LNCAP (cell line): Measurements from ENCODE around the gene CPA3.

Experiments used
- TF ChIP-seq, protein P1 (sequence below): fragments of 450-650 bp; IDR thresholded peaks from 2 replicates; pipeline ENCODE4 v1.5.1; 2017; ENCODE audit warnings: mild to moderate bottlenecking

CPA3 gene

GRCh38 chr3:148901987-148902791 lies 37.1 kb downstream of the CPA3 start:
- TF ChIP-seq, protein P1, sequence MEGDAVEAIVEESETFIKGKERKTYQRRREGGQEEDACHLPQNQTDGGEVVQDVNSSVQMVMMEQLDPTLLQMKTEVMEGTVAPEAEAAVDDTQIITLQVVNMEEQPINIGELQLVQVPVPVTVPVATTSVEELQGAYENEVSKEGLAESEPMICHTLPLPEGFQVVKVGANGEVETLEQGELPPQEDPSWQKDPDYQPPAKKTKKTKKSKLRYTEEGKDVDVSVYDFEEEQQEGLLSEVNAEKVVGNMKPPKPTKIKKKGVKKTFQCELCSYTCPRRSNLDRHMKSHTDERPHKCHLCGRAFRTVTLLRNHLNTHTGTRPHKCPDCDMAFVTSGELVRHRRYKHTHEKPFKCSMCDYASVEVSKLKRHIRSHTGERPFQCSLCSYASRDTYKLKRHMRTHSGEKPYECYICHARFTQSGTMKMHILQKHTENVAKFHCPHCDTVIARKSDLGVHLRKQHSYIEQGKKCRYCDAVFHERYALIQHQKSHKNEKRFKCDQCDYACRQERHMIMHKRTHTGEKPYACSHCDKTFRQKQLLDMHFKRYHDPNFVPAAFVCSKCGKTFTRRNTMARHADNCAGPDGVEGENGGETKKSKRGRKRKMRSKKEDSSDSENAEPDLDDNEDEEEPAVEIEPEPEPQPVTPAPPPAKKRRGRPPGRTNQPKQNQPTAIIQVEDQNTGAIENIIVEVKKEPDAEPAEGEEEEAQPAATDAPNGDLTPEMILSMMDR = no peak

- TF ChIP-seq, protein P1 = no peak
Observed at GRCh38 chr3:148903022-148903442, 37.9 kb downstream of the CPA3 start.

GRCh38 chr3:148903941-148904340 lies 38.8 kb downstream of the CPA3 start:
- TF ChIP-seq, protein P1 = no peak

GRCh38 chr3:148906667-148907066 lies 41.6 kb downstream of the CPA3 start:
- TF ChIP-seq, protein P1 = no peak

DNA sequence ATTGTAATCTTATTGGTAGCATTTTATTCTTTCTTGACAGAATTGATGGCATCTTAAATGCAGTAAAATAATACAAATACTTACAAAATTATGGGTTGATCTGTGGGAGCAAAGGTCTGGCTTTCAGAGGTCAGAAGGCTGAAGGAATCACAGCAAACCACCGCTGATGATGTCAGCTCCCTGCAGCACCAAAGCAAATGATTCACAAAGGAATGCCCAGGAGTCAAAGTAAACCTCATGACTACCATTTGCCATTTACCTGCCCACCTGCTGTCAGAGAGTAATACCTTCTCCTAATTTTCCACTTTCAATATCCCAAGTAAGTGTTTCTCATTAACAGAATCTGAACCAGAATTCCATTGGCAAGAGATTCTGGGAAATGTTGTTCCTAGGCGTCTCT lies 46.1 kb downstream of the CPA3 start:
- TF ChIP-seq, protein P1 = no peak

DNA sequence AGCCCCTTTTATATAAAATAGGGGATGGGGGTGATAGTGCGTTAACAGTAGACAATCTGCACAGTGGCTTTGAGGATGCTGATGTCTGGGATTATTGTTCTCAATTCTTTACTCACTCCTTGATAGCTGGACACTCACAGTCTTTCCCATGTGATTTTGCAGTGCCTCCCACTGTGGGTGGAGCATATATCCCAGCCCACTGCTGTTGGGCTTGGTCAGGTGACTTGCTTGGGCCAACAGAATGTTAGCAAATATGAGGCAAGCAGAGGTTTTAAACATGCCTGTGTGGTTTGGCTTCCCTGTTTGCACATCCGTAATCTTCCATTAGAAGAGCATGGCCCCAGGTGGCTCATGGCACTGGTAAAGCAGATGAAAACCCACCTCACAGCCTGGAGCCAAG lies 46.5 kb downstream of the CPA3 start:
- TF ChIP-seq, protein P1 = no peak

DNA sequence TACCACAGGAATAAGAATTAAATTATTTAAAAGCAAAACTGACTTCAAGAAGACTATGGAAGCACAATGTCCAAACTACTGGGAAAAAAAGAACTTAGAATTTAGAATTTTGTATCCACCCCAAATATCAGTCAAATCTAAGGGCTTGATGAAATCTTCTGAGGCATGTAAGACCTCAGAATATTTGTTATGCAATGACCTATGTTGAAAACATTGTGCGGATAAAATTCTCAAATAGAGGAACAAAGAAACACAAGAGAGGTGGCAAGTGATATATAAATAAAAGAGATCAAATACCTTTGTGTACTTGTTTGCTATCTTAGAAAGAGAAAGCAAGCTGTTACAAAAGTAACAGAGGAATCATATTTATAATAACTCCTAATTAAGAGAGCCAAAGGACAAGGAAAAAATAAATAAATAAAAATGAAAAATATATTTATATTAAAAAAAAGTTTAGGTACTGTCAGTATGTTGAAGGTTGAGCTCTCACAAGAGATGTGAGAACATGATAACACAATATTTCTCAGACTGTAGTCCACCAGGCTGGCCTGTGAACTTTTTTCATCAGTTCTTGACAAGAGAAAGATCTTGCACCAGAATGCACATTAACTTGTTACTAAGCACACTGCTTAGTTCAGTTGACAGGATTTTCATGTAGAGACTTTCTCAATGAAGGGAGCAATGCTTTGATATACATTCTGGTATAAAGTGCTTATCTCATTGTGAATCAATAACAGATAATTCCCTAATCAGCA lies 50.0 kb downstream of the CPA3 start:
- TF ChIP-seq, protein P1 = no peak
